CD4-positive, alpha-beta T cell treated with Interleukin-17A for 4 hours (primary cell): ENCODE data around the gene CDC34.

ENCODE experiments used
- DNase-seq: peaks from one replicate; pipeline ENCODE4 v3.0.0-alpha.2; 2020; ENCODE audit warnings: mixed read lengths

The CDC34 gene

DNA sequence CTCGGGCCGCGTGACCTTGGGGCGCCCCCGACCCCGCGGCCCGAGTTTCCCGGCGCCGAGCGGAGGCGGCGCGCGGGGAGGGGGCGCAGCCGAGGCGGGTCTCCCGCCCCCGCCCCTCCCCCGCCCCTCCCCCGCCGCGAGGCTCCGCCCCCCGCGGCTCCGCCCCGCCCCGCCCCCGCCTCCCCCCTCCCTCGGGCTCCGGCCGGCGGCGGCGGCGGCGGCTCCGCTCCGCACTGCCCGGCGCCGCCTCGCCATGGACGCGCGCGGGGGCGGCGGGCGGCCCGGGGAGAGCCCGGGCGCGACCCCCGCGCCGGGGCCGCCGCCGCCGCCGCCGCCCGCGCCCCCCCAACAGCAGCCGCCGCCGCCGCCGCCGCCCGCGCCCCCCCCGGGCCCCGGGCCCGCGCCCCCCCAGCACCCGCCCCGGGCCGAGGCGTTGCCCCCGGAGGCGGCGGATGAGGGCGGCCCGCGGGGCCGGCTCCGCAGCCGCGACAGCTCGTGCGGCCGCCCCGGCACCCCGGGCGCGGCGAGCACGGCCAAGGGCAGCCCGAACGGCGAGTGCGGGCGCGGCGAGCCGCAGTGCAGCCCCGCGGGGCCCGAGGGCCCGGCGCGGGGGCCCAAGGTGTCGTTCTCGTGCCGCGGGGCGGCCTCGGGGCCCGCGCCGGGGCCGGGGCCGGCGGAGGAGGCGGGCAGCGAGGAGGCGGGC, 58.3 kb downstream of the CDC34 start, which contains the start of gene HCN2:
Gene HCN2, plus strand, starts transcription at position 189 of the 703 bp plus-strand sequence. Its CDS starts 65 bp downstream, at position 254.
- DNase-seq: no peak

DNA sequence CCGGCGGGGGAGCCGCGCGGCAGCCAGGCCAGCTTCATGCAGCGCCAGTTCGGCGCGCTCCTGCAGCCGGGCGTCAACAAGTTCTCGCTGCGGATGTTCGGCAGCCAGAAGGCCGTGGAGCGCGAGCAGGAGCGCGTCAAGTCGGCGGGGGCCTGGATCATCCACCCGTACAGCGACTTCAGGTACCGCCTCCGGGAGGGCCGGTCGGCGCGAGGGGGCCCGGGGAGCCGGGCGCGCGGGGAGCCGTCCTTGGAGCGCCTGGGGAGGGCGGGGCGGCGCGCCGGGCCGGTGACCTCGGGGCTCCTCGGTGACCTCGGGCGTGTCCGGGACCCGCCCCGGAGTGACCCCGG, 58.8 kb downstream of the CDC34 start:
- peak; percentile 47 for DNase-seq

DNA sequence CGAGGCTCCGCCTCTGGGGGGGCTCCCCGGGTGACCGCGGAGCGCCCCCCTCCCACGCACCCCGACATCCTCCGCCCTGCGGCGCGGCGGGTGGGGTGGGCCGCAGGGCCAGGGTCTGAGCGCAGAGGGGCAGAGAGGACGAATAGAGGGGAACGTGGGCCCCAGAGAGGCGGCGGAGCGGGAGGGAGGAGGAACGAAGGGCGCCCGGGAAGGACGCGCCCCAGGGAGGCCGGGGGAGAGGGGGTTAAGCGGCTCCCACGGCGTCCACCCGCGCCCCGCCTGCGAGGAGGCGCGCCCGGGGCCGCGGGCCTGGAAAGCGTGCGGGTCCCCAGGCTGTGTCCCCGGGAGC, 59.2 kb downstream of the CDC34 start:
- DNase-seq: no peak

GRCh38 chr19:591099-591958, 59.8 kb downstream of the CDC34 start:
- DNase-seq: no peak
